GM21717 (cell line): ENCODE results near the gene CD7.

Experiments used
- ATAC-seq: cut with Tn5 transposase; IDR thresholded peaks from one replicate; pipeline ENCODE4 v1.9.1; 2021; ENCODE audit warnings: mild to moderate bottlenecking, moderate library complexity; ENCODE audit not compliant: unreplicated experiment

The CD7 gene

DNA sequence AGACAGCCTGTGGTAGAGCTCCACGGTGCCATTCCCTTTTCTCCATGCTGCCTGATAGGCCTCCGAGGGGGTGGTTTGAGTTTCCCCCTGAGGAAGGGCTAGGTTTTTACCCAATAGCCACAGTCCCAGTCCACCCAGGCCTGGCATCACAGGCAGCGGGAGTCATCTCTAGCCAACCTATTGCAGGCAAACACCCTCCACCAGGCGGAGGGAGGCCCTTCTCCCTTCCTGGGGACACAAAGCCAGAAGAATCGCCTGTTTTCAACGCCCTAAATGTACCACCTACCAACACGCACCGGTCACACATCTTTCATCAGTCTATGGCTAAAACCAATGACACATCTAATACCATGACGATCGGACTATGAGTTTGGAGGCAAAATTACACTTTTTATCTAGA is 51.3 kb downstream of the CD7 start:
- no peak for ATAC-seq
